Measurements from ENCODE around the gene TIMM29.

DNA sequence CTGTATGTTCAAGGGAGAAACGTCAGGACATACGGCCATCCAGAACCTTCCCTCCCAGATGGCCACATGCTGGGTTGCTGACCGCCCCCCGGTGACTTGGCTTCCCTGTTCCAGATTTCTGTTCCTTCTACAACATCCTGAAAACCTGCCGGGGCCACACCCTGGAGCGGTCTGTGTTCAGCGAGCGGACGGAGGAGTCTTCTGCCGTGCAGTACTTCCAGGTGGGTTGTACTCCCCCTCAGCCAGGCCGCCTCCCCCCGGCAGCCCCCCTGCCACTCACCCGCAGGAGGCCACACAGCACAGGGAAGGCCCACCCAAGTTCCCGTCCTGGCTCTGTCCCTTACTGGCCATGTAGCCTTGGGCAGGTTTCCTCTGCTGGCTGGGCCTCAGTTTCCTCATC lies 20.7 kb upstream of the TIMM29 start:
- TF ChIP-seq, protein P1, sequence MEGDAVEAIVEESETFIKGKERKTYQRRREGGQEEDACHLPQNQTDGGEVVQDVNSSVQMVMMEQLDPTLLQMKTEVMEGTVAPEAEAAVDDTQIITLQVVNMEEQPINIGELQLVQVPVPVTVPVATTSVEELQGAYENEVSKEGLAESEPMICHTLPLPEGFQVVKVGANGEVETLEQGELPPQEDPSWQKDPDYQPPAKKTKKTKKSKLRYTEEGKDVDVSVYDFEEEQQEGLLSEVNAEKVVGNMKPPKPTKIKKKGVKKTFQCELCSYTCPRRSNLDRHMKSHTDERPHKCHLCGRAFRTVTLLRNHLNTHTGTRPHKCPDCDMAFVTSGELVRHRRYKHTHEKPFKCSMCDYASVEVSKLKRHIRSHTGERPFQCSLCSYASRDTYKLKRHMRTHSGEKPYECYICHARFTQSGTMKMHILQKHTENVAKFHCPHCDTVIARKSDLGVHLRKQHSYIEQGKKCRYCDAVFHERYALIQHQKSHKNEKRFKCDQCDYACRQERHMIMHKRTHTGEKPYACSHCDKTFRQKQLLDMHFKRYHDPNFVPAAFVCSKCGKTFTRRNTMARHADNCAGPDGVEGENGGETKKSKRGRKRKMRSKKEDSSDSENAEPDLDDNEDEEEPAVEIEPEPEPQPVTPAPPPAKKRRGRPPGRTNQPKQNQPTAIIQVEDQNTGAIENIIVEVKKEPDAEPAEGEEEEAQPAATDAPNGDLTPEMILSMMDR (IDR thresholded peaks at IDR 0.05; ENCODE audit: low read depth, low read length, poor library complexity, severe bottlenecking): no peak
- TF ChIP-seq EZH2phosphoT487 (IDR thresholded peaks at IDR 0.05; ENCODE audit: borderline replicate concordance, low read length): no peak
